Measurements from ENCODE around the gene METTL26.

DNA sequence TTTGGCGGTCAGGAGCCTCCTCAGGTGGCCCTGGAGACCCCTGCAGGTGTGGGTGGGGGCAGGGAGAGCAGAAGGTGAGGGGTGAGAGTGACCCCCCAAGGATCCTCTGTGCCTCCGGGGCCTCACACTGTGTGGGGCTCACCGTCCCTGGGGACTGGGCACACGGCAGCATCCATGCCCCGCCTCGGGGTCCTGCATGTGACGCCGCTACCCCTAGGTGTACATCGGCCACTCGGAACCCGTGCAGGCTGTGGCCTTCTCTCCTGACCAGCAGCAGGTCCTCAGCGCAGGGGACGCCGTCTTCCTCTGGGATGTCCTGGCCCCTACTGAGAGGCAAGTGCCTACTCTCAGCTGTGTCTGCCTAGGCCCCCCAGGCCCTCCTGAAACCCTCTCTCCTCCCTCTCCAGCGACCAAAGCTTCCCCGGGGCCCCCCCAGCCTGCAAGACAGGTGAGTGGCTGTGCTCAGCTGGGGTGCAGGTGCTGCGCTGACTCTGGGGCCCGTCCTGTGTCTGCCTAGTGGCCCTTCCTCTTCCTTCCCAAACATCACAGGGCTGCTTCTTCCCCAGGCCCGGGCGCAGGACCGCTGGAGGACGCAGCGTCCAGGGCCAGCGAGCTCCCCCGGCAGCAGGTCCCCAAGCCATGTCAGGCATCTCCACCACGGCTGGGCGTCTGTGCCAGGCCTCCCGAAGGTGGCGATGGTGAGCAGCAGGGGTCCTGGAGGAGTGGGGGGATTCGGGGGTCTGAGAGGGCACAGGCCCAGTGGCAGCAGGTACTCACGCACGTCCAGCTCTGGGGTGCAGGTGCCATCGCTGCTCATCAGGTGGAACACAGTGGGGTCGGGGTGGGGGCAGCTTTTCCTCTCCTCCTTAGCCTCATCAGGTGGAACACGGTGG is 22.8 kb upstream of the METTL26 start:
- no peak for TF ChIP-seq POLR2A (IDR thresholded peaks at IDR 0.05)
- no peak for TF ChIP-seq CTCF (IDR thresholded peaks at IDR 0.05)
- no peak for TF ChIP-seq EP300 (IDR thresholded peaks at IDR 0.05; ENCODE audit: low read depth)
- TF ChIP-seq POLR2AphosphoS5 (IDR thresholded peaks at IDR 0.05), result no peak

Data from transverse colon (tissue), 4 donors.